HG03439 (cell line): Measurements from ENCODE around the gene LMO1.

Experiments used
- ATAC-seq: cut with Tn5 transposase; IDR thresholded peaks from one replicate; pipeline ENCODE4 v1.9.1; 2021; ENCODE audit warnings: mild to moderate bottlenecking, moderate library complexity; ENCODE audit not compliant: unreplicated experiment

The LMO1 gene

DNA sequence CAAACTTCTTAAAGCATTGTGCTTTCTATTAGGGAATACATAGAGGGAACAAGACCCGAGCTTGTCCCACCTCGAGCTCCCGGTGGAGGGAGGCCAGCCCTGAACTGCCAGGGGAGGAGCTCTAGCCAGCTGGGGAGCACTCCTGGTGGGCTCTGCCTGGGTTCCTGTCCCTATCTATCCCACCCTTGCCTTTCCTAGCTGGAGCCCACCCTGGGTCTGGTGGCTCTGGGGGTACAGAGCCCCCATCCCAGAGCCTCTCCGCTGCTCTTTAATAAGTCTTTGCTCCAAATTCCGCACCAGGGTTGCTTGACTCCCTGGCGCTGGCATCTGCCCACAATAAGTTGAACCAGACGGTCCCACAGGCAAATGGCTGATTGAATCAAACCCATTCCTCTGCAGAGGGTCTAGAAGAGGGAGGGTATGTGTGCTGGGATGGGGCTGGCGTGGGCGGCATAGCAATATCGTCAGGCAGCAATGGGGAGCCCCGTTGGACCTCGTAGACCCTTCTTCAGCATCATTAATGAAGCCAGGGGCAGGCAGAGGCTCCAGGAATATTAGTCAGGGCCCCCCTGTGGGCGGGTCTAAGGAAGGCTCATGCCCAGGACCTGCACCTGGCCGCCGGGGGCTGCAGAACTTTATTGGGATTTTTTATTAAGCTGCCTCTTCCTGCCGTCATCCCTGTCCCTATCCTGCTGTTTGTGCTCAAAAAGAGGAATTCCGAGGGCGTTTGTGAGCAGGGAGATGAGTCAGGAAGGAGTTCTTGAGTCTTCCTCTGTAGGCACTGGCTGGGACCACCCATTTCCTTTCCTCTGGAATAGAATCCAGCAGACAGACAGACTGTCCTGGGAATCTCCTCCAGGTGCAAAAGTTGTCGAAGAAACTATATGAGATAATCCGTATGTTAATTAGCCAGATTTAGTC lies 56.3 kb downstream of the LMO1 start:
- ATAC-seq, result no peak

DNA sequence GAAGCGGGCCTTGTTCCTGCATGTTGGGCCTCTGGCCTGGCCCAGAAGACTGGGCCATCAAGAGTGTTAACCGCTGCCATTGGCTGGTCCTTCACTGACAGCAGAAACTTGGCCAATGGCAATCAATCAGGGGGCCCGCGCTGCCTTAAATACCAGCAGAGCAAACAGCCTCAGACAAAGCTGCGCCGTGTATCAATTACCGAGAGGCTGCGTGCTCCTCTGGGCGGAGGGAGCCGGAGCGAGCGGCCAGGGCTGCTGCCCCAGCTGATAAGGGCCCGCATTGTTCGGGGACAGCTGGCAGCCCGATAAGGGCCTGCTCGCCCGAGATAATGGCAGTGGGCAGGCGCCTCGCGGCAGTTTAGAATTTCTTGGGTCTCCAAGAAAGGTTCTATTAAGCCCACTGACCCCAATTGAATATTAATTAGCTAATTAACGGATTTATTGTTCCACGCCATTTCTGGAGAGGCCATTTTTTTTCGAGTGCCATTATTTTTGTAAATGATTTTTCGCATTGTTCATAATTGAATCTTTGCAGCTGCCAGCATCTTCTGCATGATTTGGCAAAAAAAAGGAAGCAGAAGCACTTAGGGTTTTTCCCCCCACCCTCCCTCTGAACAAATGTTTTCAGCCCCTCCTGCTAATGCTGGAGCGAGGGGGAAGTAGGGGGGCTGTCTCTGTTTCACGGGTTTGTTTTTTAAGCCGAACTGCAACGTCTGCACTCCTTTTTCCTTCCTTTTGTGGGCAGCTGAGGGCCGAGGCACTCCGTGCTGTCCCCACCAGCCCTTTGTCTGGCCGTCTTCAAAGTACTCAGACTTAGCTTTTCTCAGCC lies 57.2 kb downstream of the LMO1 start:
- no peak for ATAC-seq

DNA sequence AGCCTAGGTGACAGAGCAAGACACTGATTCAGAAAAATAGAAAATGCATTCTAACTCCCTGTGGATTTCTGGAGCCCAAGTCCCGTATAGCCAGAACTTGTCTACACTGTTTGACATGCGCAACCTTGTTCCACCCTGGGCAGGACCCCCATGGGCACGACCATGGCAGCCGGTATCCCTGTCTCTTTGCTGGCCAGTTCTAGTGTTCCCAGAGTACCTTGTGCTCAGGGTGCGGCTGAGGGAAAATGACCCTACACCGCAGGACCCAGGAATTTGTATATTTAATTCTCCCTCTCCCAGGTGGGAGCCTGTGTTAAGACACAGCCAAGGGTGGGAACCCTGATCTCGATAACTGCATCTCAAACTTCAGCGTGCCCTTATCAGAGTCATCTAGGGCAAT lies 58.1 kb downstream of the LMO1 start:
- ATAC-seq, result no peak

DNA sequence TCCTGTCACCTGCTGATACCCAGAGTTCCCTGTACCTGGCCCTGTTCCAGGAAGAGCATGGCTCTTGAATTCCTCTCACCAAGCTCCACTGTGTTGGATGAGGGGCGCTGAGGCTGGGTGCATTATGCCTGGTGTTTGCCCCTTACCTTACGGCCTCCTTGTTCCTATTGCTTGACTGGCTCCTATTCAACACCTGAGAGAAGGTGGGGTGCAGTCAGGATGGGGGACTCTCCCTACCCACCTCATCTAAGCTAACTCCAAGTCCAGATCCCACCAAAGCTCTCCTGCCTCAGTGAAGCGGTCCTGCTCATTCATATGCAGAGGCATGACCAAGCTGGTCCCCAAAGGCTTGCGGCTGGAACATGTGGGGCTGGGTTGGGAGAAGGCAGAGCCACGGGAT lies 59.1 kb downstream of the LMO1 start:
- no peak for ATAC-seq

DNA sequence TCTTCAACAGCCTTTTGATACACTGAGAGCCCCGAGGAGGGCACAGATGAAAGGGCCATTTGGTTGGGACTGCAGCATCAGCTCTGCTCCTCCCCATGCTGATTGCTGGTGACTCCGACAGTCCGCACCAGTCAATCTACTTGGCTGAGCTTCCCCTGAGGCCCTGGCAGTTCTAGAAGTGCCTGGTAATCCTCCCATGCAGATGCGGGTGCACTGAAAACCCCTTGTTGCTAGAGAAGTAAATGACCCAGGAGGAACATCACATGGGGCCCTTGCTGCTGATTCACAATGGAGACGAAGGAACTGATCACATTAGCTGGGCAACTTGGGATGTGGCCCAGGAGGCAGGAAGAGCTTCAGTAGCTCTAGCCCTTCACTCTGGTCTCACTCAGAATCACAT lies 59.7 kb downstream of the LMO1 start:
- no peak for ATAC-seq

DNA sequence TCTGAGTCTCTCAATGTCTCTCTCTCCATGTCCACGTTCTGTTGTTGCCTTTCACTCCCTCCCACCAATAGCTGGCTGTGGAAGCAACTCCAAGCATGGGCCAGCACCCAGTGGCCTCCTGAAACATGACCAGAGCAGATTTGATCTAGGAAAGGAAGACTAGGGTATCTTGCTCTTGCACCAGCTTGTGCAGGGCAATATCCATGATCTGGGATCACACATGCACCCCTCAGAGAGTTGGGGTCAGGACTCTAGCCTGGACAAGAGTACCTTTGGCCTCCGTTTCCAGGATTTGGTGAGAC lies 60.3 kb downstream of the LMO1 start:
- ATAC-seq, result no peak

DNA sequence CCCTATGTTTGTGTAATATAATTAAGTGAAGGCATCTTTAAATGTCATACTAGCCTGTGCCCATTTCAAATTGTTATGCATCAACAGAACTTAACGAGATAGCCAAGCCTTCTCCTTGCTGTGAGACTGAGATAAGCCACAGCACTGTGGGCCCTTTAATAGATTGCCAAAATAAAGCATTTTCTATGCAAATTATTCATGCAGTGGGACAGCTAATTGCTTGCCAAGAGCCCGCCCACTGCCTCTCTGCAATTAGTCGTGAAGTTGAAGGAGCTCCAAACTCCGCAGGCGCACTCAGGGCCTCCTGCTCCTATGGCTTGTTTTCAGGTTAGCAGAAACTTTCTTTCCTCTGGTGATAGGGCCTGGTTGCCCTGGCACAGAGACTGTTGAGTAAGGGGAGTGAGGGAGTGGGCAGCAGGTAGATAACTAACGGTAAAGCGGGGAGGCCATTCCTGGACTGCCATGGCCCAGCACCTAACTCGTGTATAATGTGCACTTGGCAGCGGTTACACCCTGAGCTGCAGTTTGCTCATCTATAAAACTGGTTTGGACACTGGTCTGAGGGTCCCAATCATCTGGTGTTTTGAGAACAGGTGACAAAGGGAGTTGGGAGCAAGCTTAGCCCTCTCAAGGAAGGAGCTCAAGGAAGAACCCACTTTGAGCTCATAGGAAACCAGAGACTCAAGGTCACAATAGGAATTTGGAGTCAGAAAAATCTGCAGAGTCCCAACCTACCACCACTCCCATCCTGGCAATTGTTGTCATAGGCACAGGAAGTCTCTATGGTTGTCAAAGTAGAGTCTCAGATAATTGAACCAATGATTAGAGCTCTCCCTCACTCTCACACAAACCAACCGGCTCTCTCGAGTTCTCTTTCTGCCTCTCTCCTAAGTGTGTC lies 60.9 kb downstream of the LMO1 start:
- no peak for ATAC-seq

DNA sequence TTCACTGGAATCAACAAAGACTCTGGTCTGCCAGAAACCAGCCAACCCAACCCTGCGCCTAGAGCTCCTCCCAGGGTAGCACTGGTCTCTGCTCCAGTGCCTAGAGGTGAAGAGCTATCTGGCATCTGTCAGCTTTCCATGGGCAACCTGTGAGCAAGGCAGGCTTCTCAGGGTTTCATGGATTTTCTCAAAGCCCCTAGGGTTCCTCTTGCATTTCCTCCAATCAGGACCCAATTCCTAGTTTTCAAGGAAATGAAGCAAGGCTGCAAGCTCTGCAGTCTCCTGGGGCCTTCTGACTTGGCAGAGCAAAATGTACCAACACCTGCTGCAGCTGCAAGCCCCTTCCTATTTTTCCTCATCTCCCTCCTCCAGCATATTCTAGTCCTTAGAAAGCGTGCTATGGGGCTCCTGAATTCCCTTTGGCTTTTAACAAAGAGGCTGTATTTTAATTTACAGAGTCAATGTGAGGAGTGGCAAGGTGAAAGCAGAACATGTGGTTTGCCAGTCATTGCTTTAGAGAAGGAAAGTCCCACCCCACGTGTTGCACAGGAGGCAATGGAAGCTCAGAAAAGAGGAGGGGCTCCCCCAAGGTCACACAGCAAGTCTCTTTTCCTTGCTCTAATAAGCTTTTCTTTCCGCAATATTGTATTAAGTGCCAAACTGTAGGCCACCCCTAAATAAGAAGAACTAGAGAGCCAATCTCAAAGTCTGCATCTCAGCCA lies 61.9 kb downstream of the LMO1 start:
- no peak for ATAC-seq

DNA sequence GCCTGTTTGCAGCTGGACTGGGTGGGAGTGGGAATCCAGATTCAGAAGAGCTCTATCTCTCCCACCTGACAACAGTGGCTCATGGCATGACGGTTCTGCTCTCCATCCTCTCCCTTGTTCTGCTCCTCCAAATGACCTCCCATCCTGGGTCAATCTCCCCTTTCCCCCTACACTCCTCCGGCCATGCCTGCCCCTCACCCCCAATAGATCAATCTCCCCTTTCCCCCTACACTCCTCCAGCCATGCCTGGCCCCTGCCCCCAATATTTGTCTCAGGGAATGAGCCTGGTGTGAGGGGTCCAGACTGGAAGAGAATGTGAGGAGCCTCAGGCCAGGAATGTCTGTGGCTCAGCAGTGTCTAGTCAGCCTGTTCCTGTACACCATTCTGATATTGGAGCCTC lies 64.0 kb downstream of the LMO1 start:
- no peak for ATAC-seq

DNA sequence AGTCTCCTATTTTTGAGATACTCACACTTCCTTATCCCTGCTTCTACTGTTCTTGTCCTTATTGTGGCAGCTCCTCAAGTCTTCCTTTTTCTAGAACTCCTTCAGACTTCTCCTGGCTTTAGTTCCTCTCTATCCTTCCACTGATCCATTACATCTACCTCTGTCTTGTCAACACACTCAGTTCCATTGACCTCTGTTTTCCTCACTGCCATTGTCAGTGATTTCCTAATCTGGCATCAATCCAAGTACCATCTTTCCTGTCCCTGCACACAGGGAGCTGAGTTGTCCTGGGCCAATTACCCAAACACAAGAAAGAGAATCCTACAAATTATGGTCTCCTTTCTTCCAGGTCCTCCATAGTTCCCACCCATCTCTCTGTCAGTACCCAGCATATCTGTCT lies 66.9 kb downstream of the LMO1 start:
- ATAC-seq, result no peak

DNA sequence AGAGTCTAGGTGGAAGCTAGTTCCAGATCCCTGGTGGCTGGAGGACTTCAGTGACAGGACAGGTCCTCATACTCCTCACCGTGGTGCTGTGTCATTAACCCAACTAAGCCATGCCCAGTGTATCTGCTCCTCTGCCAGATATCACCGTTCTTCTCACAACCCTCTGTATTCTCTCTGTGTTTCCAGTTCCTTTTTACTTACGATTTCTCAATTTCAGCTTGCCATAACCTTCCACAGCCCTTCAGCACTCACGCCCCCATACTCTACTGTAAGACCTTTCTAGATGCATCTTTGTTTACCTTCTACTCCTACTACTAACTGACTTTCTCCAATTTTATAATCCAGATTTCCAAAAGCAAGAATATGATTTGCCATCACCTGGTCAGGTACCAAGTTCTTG lies 68.7 kb downstream of the LMO1 start:
- ATAC-seq, result no peak

DNA sequence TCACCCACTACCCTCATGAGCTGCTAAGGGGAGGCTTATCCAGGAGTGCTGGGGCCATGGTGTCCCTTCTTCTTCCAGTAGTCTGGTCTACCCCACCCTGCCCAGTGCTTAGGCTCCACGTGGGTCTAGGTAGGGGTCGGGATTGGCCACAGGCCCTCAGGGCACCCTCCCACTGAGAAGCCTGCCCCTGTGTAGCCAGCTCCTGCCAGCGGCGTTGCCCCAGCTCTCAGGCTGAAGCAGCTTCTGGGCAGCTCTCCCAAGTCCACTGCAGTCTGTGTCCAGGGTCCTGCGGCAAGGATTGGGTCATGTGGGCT lies 70.8 kb downstream of the LMO1 start:
- ATAC-seq, result peak; percentile 31

DNA sequence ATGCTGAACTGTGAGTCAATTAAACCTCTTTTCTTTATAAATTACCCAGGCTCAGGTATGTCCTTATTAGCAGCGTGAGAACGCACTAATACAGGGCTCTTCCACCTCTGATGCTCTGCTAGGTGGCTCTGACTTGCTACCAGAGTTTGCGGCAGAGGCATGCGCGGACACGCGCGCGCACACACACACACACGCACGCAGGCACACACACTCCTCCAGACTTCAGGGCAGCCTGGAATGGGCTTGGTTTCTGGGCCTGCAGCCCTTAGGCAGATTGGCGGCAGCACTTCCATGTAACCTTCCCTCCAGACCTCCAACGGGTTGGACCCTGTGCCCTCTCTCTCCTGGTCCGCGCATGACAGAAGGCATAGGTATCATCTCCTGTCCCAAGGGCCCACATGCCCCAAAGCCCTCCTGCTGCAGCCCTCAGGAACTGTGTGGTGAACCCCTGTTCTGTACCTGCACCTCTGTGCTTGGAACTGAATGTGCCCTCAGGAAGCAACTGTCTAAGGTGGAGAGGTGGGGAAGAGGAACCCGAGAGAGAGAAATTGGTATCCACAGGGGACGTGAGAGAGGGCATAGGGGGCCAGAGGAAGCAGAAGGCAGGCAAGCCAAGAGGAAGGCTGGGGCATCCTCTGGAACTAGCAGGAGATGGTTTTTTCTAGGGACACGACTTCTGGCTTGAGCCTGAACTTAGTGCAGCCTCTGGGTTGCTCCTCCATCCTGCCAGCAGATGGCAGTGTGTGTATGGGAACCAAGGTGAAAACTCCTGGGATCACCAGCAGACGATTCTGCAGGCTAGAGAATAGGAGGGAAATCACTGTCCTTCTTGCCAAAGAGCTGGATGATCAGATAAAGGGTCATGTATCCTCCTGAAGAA lies 71.4 kb downstream of the LMO1 start:
- peak; percentile 62 for ATAC-seq

DNA sequence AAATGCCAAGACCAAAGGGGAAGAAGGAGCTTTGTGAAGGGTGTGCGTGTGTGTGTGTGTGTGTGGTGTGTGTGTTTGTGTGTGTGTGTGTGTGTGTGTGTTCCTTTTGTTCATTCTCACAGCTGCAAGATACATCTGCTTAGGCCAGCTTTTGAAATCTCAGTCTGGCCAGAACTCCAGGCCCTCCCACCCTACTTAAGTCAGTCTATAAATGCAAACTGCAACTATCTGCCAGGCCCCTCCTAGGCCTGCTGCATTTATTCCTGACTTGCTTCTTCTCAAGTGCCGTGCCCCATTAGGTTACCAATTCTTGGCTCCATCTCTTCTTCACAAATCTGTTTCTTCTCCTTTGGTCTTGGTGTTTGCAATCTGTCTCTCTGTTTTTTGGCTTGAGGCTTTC lies 73.2 kb downstream of the LMO1 start:
- ATAC-seq, result no peak

DNA sequence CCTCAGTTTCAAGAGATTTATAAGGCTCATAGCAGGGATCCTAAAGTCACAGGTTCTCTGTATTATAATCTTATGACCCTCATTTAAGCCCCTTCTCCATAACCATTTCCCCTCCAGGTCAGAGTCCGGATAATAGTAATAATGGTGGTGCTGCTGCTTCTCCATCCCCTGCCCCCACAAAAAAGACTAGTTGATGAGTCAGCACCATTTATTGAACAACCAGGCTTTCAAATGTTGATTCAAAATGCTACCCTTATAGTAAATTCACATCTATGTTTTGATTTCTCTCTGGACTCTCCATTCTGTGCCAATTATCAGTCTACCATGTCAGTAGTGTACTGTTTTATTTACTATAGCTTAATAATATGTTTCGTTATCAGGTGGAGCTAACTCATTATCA lies 77.2 kb downstream of the LMO1 start:
- no peak for ATAC-seq

DNA sequence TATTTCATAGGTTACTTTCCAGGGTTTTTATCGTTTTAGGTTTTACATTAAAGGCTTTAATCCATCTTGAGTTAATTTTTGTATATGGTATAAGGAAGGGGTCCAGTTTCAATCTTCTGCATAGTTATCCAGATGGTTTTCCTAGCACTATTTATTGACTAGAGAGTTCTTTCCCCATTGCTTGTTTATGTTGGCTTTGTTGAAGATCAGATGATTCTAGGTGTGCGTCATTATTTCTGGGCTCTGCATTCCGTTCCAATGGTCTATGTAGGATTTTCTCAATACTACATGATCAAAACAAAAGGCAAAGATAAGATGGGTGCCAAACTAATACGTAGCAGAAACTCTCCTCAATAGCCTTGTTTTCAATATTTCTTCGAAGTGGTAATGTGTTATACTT lies 80.6 kb downstream of the LMO1 start:
- ATAC-seq, result no peak

DNA sequence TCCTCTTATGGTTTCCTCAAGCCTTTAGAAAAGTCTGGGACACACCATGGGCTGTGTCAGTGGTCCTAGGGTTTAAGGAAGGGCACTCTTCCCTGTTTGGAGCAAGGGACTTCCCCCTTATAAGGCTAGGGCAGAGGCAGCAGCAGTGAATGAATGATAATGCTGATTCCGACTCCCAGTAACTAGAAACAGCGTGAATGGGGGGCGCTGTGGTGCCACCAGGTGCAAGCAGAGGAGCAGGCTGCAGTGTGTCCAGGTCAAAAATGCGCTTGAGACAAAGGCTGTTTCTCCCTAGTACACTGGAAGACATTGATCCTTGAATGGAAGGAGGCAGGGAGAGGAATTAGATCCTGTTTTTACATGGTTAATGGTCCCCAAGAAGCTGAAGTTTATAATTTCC lies 83.2 kb downstream of the LMO1 start:
- no peak for ATAC-seq

DNA sequence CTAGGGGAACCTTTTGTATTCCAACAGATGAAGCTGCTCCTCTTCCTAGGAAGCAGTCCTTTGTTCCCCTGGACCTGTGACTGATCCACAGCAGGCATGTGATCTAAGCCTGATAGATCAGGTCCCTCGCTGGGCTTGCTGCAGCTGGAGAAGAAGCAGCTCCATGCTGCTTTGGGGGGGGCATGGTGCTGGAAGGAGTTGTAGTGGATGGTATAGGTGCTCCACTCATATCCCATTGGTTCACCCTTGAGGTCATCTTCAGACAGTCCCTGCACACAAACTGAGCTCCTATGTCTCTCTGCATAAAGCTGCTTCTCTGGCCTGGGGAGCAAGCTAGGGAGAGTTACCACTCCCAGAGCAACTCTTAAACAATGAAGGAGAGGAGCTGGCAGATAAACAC lies 85.4 kb downstream of the LMO1 start:
- no peak for ATAC-seq

DNA sequence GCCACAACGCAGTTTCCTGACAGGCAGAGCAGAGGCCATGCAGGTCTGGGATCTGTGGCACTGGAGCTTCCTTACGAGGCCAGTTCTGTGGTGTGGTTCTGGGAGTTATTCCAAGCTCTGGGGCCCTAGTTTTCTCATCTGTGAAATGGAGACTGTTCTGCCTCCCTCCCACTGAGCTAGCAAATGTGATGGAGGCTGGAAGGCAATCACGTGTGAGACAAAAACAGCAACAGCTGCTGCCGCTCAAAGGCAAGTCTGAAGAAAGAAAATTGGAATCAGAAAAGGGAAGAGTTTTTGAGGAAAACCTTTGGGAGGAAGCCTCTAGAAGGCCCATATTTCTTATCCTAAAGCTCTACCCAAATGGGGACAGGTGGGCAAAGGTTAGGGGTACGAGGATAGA lies 86.5 kb downstream of the LMO1 start:
- no peak for ATAC-seq
